Astrocyte of the spinal cord (primary cell): Measurements from ENCODE around the gene RTP3.

Experiments used
- DNase-seq: peaks from one replicate; pipeline ENCODE4 v3.0.0; 2011; ENCODE audit warnings: low read depth, low spot score
- H3K4me3 ChIP-seq: 2 replicates; pipeline ENCODE4 v1.5.1; 2011; ENCODE audit warnings: low read depth, mild to moderate bottlenecking, low read length, moderate library complexity
- in situ Hi-C: cut with HindIII; loops from 2 replicates; pipeline ENCODE4 v1.10.0; 2017; ENCODE audit warnings: low sequenced_read_pairs
- TF ChIP-seq, protein P1 (sequence below): IDR thresholded peaks from 2 replicates; pipeline ENCODE4 v1.5.1; 2012; ENCODE audit warnings: low read depth, mild to moderate bottlenecking, low read length, inconsistent platforms

RTP3 gene

DNA sequence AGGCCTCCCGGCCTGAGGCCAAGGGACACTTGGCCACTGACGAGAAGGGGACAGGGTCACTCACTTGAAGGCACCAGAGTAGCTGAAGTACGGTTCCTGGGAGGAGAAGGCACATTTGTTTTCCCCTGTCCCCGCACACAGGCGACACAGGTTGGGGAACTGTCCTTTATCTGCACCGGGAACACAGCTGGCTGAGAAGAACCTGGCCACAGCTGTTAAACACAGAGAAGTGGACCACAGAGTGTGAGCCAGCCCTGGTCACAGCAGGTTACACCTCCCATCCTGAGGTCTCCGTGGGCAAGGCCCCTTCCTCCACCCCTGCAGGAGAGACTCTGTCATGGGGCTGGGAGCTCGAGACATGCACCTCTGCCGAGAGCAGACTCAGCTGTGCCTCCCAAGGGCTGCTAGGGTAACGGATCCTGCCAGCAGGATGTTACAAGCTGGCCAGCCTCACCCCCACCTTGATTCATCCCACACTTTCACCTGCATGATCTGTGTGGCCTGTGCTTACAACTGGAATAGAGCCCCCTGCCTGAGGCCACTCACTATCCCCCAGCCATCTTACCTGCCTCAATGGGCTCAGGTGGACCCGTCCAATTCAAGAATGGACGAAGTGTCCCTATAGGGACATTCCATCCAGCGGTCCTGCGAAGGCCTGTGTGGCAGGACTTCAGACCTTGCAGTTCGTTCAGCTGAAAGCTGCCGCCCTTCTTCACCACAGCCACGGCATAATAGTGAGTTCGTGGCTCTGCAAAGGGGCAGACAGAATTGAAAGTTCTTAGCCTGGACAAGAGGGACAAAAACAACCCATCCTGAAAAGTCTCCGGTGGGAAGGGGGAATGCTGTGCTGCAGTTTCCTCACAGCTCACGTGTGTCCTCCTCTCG is 42.3 kb upstream of the RTP3 start:
- TF ChIP-seq, protein P1, sequence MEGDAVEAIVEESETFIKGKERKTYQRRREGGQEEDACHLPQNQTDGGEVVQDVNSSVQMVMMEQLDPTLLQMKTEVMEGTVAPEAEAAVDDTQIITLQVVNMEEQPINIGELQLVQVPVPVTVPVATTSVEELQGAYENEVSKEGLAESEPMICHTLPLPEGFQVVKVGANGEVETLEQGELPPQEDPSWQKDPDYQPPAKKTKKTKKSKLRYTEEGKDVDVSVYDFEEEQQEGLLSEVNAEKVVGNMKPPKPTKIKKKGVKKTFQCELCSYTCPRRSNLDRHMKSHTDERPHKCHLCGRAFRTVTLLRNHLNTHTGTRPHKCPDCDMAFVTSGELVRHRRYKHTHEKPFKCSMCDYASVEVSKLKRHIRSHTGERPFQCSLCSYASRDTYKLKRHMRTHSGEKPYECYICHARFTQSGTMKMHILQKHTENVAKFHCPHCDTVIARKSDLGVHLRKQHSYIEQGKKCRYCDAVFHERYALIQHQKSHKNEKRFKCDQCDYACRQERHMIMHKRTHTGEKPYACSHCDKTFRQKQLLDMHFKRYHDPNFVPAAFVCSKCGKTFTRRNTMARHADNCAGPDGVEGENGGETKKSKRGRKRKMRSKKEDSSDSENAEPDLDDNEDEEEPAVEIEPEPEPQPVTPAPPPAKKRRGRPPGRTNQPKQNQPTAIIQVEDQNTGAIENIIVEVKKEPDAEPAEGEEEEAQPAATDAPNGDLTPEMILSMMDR = no peak
- in situ Hi-C loops = no loop called here
- DNase-seq = no peak
- H3K4me3 ChIP-seq = no peak overlapping the region

DNA sequence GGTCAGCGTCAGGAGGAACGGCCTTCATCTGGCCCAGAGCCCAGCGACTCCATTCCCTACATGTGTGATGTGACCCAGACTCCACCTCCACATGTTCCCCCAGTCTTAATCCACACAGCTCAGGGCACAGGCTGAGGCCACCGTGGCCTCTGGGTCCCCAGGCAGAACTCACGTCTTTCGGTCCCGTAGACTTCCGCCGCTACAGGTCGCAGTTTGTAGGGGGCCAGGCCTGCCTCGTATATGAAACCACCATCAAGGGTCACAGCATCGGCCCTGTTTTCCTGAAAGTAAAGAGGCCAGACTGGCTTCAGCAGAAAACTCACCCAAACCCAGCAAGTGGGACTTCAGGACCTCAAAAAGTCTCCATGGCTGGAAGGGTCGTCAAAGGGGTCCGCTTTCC is 41.7 kb upstream of the RTP3 start:
- no peak for DNase-seq
- TF ChIP-seq, protein P1 = no peak
- in situ Hi-C loops = no loop called here
- H3K4me3 ChIP-seq = no peak overlapping the region

DNA sequence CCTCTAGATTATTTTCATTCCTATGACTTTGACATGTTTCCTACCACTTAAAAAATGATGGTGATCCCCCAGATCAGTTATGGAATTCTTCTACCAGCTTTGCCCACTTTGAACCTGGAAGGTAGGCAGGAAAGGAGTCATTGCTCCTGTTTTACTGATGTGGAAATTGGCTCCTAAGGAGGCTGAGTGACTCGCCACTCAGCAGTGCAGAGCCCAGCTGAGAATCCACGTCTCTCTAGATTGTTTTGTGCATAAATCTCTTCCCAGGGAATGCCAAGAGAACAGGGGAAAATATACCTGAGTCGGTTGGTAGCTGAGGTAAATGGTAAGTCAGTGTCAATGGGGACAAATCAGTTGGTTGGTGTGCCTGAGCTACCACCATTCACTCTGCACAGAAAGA is 37.7 kb upstream of the RTP3 start:
- no peak for DNase-seq
- no peak overlapping the region for H3K4me3 ChIP-seq
- in situ Hi-C loops = no loop called here
- TF ChIP-seq, protein P1 = no peak

DNA sequence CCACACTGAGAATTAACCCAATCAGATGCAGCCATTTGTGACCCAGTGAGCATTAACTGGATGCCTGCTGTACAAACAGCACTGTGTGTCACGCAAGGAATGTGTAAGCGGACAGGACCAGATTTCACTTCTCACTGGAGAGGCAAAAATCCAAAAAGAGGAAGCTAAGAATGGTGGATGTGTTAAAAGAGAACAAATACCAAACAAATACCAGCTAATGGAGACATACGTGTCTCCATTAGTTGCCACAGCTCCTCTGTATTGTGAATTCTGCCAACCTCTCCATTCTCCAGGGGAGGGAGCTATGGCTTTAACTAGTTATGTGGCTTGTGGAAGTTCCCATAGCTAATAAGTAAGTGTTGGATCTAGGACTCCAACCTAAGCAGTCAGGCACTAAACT is 35.7 kb upstream of the RTP3 start:
- in situ Hi-C loops = no loop called here
- TF ChIP-seq, protein P1 = no peak
- no peak for DNase-seq
- H3K4me3 ChIP-seq = no peak overlapping the region

DNA sequence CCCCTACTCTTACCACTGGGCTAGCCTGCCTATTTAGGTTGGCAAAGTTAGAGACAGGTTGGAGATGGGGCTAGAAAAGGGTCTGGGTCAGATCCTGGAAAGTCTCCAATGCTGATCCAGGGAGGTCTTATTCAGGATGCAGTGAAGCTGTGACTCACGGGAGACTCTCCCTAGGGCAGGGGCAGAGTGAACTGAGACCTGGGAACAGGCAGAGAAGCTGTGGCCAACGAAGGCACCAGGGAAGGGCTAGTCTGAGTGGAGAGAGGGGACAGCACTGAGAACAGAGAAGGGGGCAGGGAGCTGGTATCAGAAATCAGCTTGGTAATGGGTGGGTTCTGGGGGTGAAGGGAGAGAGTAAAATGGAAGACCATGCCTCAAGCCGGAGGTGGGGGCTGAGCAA is 35.3 kb upstream of the RTP3 start:
- no peak for DNase-seq
- in situ Hi-C loops = no loop called here

DNA sequence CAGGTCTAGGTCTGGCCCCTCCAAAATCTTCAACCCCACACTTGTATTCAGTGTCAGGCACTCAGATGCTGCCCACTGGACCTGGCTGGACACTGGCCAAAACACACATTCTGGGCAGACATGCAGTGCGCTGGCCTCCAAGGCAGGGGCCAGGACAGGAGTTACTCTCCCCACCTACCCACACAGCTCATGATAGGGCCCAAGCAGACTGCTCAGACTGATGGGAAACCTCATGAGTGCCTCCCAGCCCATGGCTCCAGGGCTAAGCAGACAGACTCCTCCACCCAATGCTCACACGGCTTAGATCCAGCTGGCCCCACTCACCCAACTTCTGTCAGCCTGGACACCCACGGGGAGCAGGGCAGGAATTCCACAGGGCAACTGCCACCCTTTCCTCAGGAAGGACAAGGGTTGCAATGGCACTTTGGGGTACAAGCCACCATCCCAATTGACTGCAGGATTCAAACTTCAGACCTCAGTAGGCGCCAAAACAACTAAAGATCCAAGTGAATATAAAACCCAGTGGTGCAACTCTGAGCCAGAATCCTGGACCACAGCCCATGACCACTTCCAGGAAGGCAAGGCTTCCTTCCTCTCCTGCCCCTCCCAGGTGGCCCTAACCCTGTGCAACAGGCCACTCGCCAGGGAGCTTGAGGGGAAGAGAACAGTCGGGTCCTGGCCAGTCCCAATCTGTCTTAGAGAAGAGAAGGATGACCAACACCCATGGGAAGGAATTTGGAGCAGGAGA is 34.5 kb upstream of the RTP3 start:
- DNase-seq = no peak
- TF ChIP-seq, protein P1 = no peak
- H3K4me3 ChIP-seq = no peak overlapping the region
- in situ Hi-C loops = no loop called here

More for the DNA sequence above, 35.3 kb upstream of the RTP3 start:
- H3K4me3 ChIP-seq = no peak overlapping the region
- TF ChIP-seq, protein P1 = no peak
